ENCODE results near the gene GDF7.

DNA sequence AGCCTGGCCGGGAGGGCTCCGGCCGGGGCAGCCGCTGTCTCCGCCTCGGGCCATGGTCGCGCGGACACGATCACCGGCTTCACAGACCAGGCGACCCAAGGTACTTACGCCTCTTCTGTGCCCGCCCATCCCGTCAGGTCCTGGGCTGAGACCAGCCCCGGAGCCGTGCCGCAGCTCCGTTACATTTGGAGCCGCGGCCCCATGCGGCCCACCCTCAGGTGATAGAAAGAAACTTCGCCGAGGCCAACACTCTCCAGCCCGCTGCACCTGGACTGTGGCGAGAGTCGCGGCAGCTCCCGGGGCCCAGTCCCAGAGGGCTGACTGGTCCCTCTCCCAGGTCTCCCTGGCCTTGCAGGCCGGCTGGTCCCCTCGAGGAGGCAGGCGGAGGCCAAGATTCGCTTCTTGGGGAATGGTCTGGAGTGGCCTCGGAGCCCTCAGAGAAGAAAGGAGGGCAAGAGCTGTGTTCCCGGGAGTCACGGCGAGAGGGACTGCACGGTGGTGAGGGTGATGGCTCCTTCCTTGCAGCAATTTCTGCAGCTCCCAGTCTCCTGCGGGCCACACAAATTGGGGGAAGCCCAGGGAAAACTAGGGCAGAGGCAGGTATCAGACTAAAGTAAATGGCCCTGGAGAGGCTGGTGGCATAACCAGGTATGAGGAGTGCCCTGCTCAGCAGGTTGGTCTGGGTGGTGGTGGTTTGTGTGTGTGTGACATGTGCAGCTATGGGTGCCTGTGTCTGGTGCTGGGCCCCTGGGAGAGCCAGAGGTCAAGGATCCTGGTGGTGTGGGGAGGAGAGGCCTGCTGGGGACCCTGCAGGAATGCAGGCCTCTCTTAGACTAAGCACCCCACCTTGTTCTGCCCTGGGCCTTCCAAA is 822 bp downstream of the GDF7 start:
- TF ChIP-seq, protein P1, sequence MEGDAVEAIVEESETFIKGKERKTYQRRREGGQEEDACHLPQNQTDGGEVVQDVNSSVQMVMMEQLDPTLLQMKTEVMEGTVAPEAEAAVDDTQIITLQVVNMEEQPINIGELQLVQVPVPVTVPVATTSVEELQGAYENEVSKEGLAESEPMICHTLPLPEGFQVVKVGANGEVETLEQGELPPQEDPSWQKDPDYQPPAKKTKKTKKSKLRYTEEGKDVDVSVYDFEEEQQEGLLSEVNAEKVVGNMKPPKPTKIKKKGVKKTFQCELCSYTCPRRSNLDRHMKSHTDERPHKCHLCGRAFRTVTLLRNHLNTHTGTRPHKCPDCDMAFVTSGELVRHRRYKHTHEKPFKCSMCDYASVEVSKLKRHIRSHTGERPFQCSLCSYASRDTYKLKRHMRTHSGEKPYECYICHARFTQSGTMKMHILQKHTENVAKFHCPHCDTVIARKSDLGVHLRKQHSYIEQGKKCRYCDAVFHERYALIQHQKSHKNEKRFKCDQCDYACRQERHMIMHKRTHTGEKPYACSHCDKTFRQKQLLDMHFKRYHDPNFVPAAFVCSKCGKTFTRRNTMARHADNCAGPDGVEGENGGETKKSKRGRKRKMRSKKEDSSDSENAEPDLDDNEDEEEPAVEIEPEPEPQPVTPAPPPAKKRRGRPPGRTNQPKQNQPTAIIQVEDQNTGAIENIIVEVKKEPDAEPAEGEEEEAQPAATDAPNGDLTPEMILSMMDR (IDR thresholded peaks at IDR 0.05), result no peak
- TF ChIP-seq POLR2A (IDR thresholded peaks at IDR 0.05), result no peak

Data from thyroid gland (tissue), 4 donors.